Keratinocyte (primary cell): ENCODE measurements around the gene PTPRU.

Experiments used
- EZH2 ChIP-seq: IDR thresholded peaks from one replicate; pipeline ENCODE4 v1.6.1; 2012; ENCODE audit warnings: inconsistent platforms, mild to moderate bottlenecking, low read length, moderate library complexity
- TF ChIP-seq, protein P1 (sequence below), 3 experiments: IDR thresholded peaks in 1 of 3; conservative IDR thresholded peaks in 1 of 3; optimal IDR thresholded peaks in 1 of 3; 2 replicates in 2 of 3; 3 replicates in 1 of 3; pipeline versions ENCODE3 to v1.5.1; 2011; ENCODE audit warnings: low read length in 3 of 3, mild to moderate bottlenecking in 3 of 3, moderate library complexity in 2 of 3, control low read depth in 1 of 3, inconsistent platforms in 1 of 3; ENCODE audit not compliant: insufficient read depth in 2 of 3; ENCODE audit errors: extremely low read depth in 1 of 3

DNA sequence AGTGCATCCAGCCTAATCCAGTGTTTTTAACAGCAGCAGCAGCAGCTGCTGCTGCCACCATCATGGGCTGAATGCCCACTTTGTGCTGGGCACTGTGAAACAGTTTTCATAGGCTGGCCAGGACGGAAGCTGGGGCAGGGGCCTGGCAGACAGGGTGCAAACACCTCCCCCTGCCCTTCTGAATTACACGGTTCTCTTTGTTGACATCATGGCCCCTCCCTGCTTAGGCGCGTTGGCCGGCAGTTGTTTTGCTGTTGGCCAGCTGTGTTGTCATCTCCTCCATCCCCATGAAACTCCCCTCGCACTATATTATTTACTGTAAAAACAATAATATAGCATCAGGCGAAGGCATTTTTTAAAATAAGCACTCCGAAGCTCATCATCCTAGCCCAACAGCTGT is 33.1 kb downstream of the PTPRU start:
- TF ChIP-seq, protein P1, sequence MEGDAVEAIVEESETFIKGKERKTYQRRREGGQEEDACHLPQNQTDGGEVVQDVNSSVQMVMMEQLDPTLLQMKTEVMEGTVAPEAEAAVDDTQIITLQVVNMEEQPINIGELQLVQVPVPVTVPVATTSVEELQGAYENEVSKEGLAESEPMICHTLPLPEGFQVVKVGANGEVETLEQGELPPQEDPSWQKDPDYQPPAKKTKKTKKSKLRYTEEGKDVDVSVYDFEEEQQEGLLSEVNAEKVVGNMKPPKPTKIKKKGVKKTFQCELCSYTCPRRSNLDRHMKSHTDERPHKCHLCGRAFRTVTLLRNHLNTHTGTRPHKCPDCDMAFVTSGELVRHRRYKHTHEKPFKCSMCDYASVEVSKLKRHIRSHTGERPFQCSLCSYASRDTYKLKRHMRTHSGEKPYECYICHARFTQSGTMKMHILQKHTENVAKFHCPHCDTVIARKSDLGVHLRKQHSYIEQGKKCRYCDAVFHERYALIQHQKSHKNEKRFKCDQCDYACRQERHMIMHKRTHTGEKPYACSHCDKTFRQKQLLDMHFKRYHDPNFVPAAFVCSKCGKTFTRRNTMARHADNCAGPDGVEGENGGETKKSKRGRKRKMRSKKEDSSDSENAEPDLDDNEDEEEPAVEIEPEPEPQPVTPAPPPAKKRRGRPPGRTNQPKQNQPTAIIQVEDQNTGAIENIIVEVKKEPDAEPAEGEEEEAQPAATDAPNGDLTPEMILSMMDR (optimal IDR thresholded peaks at IDR 0.05 in 1 of 3, IDR thresholded peaks at IDR 0.05 in 1 of 3, conservative IDR thresholded peaks at IDR 0.05 in 1 of 3; ENCODE audit: extremely low read depth in 1 of 3, insufficient read depth in 2 of 3, low read length in 3 of 3), result no peak
- no peak for TF ChIP-seq EZH2
